K562 (cell line): Measurements from ENCODE around the gene RSPH1. TPM values are rescaled to one million over a fixed set of nuclear protein-coding genes. Genes with fewer than 3 reads are reported as not detected.

Source experiments
- ATAC-seq: fragments of 200-7000 bp; cut with Tn5 transposase; 3 replicates; pipeline ENCODE4 v1.9.1; 2020; ENCODE audit warnings: moderate library complexity
- BruUV-seq: library from RNA; stranded (reverse); fragments of 400-500 nt; replicated peaks from 2 replicates; lab custom pipeline; 2021; lab: Mats Ljungman, UMichigan
- CTCF ChIA-PET: fragments of 300-600 bp; formaldehyde crosslinking; extraction: SDS; loops from one replicate; lab custom pipeline; 2021; ENCODE audit warnings: low intra/inter-chr PET ratio; lab: Yijun Ruan, JAX
- POLR2A ChIA-PET: fragments of 300-600, 350-650 bp; sonication (Branson Sonifier 250); formaldehyde crosslinking; extraction: SDS; loops from one replicate; lab custom pipeline; 2021; ENCODE audit warnings: antibody characterized with exemption, inconsistent platforms; lab: Yijun Ruan, JAX
- DNase-seq, 4 experiments: peaks; one replicate each; pipeline versions ENCODE4 v3.0.0 to v3.0.0-alpha.2; 2011 to 2018; ENCODE audit warnings: low spot score in 3 of 4, mixed read lengths in 3 of 4; ENCODE audit errors: extremely low read depth in 1 of 4
- FAIRE-seq: peaks from 2 replicates; lab custom pipeline; 2011; peaks lifted over from hg19 to GRCh38; lab: Jason Lieb, UNC
- H2AFZ ChIP-seq: 2 replicates; pipeline ENCODE4 v1.6.0; 2011; ENCODE audit warnings: low read depth, low read length, control low read depth, inconsistent platforms
- H3K27ac ChIP-seq: fragments of 200-600 bp; 3 replicates; pipeline ENCODE4 v1.8.0; 2011; ENCODE audit warnings: low read depth, mild to moderate bottlenecking, control low read depth, inconsistent platforms, low read length, moderate library complexity, mixed read lengths; ENCODE audit errors: extremely low read depth
- H3K27me3 ChIP-seq, 2 experiments: fragments of 300-600 bp in 1 of 2; 2 replicates in 1 of 2; 3 replicates in 1 of 2; pipeline versions ENCODE4 v1.6.0 to v1.8.0; 2011; ENCODE audit warnings: inconsistent platforms in 2 of 2, low read length in 2 of 2, mild to moderate bottlenecking in 1 of 2, mixed read lengths in 1 of 2, moderate library complexity in 1 of 2; ENCODE audit not compliant: control insufficient read depth in 2 of 2, insufficient read depth in 2 of 2
- H3K36me3 ChIP-seq: fragments of 300-600 bp; 3 replicates; pipeline ENCODE4 v1.8.0; 2011; ENCODE audit warnings: mild to moderate bottlenecking, low read length, inconsistent platforms; ENCODE audit not compliant: control insufficient read depth, insufficient read depth
- H3K4me1 ChIP-seq, 2 experiments: fragments of 200-600 bp in 1 of 2; replicated peaks in 1 of 2; 2 replicates in 1 of 2; 3 replicates in 1 of 2; pipeline versions ENCODE4 v1.5.1 to v1.8.0; 2011; ENCODE audit warnings: inconsistent platforms in 2 of 2, low read length in 2 of 2, mild to moderate bottlenecking in 1 of 2, mixed read lengths in 1 of 2, moderate library complexity in 1 of 2; ENCODE audit not compliant: control insufficient read depth in 2 of 2, insufficient read depth in 2 of 2
- H3K4me2 ChIP-seq: 2 replicates; pipeline ENCODE4 v1.6.1; 2011; ENCODE audit warnings: low read length, control low read depth, inconsistent platforms, mixed read lengths; ENCODE audit not compliant: insufficient read depth
- H3K4me3 ChIP-seq: fragments of 200-600 bp; sonication (generic), shearing (Covaris generic); 2 replicates; pipeline ENCODE4 v1.5.1; 2016; ENCODE audit warnings: control low read depth, inconsistent platforms
- H3K79me2 ChIP-seq: fragments of 200-600 bp; 3 replicates; pipeline ENCODE4 v1.8.0; 2011; ENCODE audit warnings: low read length, inconsistent platforms; ENCODE audit not compliant: control insufficient read depth, insufficient read depth
- H3K9ac ChIP-seq, 2 experiments: 2 replicates each; pipeline versions ENCODE4 v1.6.0 to v1.6.1; 2011; ENCODE audit warnings: low read depth in 2 of 2, low read length in 2 of 2, control low read depth in 1 of 2, inconsistent platforms in 1 of 2, mild to moderate bottlenecking in 1 of 2, mixed read lengths in 1 of 2; ENCODE audit not compliant: insufficient read depth in 1 of 2
- H3K9me1 ChIP-seq: one replicate; pipeline ENCODE4 v1.6.0; 2011; ENCODE audit warnings: inconsistent platforms, mild to moderate bottlenecking, low read length, moderate library complexity; ENCODE audit not compliant: control insufficient read depth, insufficient read depth
- H3K9me3 ChIP-seq: replicated peaks from 2 replicates; pipeline ENCODE4 v1.5.1; 2011; ENCODE audit warnings: low read depth, low read length, inconsistent platforms; ENCODE audit not compliant: control insufficient read depth, insufficient read depth
- H4K20me1 ChIP-seq: replicated peaks from 2 replicates; pipeline ENCODE4 v1.6.1; 2011; ENCODE audit warnings: low read length, inconsistent platforms, mixed read lengths; ENCODE audit not compliant: control insufficient read depth, insufficient read depth
- BACH1 ChIP-seq: fragments of 200-800 bp; sonication (Bioruptor generic); IDR thresholded peaks from 2 replicates; pipeline ENCODE4 v1.6.1; 2016; ENCODE audit warnings: missing genetic modification characterization, missing compliant biosample characterization
- BRF1 ChIP-seq: IDR thresholded peaks from 3 replicates; pipeline ENCODE4 v1.6.1; 2011; ENCODE audit warnings: borderline replicate concordance, mild to moderate bottlenecking; ENCODE audit not compliant: insufficient read length; ENCODE audit errors: extremely low read depth
- NELFE ChIP-seq: IDR thresholded peaks from 2 replicates; pipeline ENCODE4 v1.6.1; 2011; ENCODE audit warnings: mild to moderate bottlenecking; ENCODE audit not compliant: insufficient read depth, insufficient read length
- TARDBP ChIP-seq: fragments of 450-650 bp; IDR thresholded peaks from 2 replicates; pipeline ENCODE4 v1.6.1; 2016
- ZNF133 ChIP-seq: fragments of 250-450 bp; sonication (Bioruptor Pico); IDR thresholded peaks from 2 replicates; pipeline ENCODE4 v1.4.0; 2020; ENCODE audit warnings: mild to moderate bottlenecking
- ZNF253 ChIP-seq: fragments of 250-450 bp; sonication (Bioruptor Pico); conservative IDR thresholded peaks from 2 replicates; pipeline ENCODE4 v1.6.1; 2021; ENCODE audit warnings: mild to moderate bottlenecking
- ZNF274 ChIP-seq: IDR thresholded peaks from 2 replicates; pipeline ENCODE4 v1.6.1; 2011; ENCODE audit warnings: low read depth, mild to moderate bottlenecking, low read length, moderate library complexity, borderline replicate concordance
- WGBS: fragments of 100-300 bp; shearing (Covaris generic); methylation state at CpG from one replicate; pipeline ENCODE4 v1.1.6; 2016; ENCODE audit warnings: low coverage, mixed read lengths; ENCODE audit not compliant: insufficient coverage; ENCODE audit errors: missing lambda C conversion rate; 5-methylcytosine and 5-hydroxymethylcytosine counted together
- in situ Hi-C: fragments of 300-500 bp; cut with MboI; formaldehyde crosslinking; loops from 4 replicates; pipeline ENCODE4 v1.15.0; 2018; ENCODE audit warnings: inconsistent platforms, mixed read lengths
- intact Hi-C: fragments of 100-400 bp; cut with micrococcal nuclease; formaldehyde crosslinking; loops from 2 replicates; pipeline ENCODE4 v1.14.2; 2022
- polyA plus RNA-seq, 8 experiments: library from polyadenylated mRNA; depleted of rRNA in 4 of 8; stranded (reverse) in 5 of 8; unstranded in 3 of 8; fragments of >200 nt; fragmentation: Nextera tagmentation in 2 of 8; fragmentation: Illumina TruSeq in 1 of 8; extraction: Ambion mirVana in 2 of 8; extraction: Trizol in 1 of 8; gene quantifications; 2 replicates each; pipeline versions ENCODE4 v1.2.1 to v1.2.3, GENCODE V29; 2011 to 2014; ENCODE audit warnings: inconsistent platforms in 1 of 8, missing spikeins in 1 of 8
- total RNA-seq, 7 experiments: library from RNA; depleted of rRNA in 6 of 7; stranded (reverse); fragments of >200 nt in 6 of 7; fragmentation: Illumina TruSeq in 2 of 7; extraction: Trizol in 2 of 7; gene quantifications; 2 replicates each; pipeline versions ENCODE4 v1.2.1 to v1.2.3, GENCODE V29; 2011 to 2021; ENCODE audit warnings: low replicate concordance in 1 of 7
- TF ChIP-seq, protein P1 (sequence below): IDR thresholded peaks from 2 replicates; pipeline ENCODE4 v1.6.1; 2011; ENCODE audit warnings: borderline replicate concordance, low read depth, mild to moderate bottlenecking, moderate library complexity, low read length; ENCODE audit not compliant: insufficient read depth, poor library complexity, severe bottlenecking
- TF ChIP-seq, protein P2 (sequence below), 2 experiments: fragments of 450-650 bp; IDR thresholded peaks; 2 replicates each; pipeline ENCODE4 v1.6.1; 2018; ENCODE audit warnings: mild to moderate bottlenecking in 2 of 2, low read depth in 1 of 2; ENCODE audit not compliant: partially characterized antibody in 2 of 2
- TF ChIP-seq, protein P3 (sequence below): sonication (generic); formaldehyde crosslinking; IDR thresholded peaks from 2 replicates; pipeline ENCODE4 v1.8.0; 2022; ENCODE audit warnings: mild to moderate bottlenecking, missing genetic modification reagents, borderline replicate concordance
- TF ChIP-seq, protein P4 (sequence below): sonication (generic); formaldehyde crosslinking; IDR thresholded peaks from 2 replicates; pipeline ENCODE4 v1.8.1; 2023; ENCODE audit warnings: mild to moderate bottlenecking, missing genetic modification reagents, moderate library complexity

RSPH1 gene
- total and polyA plus RNA-seq, 9 of the 15 experiments (the other 6 are each of a cell fraction or from before 2014, with no cell fraction given): 0.17 TPM; not detected in 8

DNA sequence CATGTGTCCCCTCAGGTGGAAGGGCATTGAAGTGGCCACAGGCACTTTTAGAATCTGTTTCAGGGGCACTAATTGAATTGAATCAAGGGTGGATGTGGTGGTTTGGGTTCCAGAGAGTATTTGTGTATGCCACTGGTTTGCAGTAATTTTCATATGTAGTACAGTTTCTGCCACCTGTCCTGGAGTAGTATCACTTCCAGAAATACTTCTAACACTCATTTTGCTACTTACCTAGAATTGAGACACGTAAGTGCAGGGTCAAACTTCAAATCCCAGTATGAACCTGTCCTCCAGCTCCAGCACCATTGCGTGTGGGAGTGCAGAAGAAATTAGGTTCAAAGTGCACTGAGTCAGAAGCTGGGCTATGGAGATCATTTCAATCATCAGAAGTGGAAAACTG, 26.8 kb downstream of the RSPH1 start:
- peaks cover 29 to 33% of the 10 kb centered on the region in 2 experiments for H3K4me1 ChIP-seq
- 0% methylated on average over 2 of the region's 2 CpGs for WGBS
- in situ Hi-C loops: loop anchor here (5.0 kb wide), 1 partner anchor 58 kb away; no protein-coding TSS in a partner anchor
- no peak for TF ChIP-seq ZNF253 (CRISPR knock-in tag)
- TF ChIP-seq, protein P1, sequence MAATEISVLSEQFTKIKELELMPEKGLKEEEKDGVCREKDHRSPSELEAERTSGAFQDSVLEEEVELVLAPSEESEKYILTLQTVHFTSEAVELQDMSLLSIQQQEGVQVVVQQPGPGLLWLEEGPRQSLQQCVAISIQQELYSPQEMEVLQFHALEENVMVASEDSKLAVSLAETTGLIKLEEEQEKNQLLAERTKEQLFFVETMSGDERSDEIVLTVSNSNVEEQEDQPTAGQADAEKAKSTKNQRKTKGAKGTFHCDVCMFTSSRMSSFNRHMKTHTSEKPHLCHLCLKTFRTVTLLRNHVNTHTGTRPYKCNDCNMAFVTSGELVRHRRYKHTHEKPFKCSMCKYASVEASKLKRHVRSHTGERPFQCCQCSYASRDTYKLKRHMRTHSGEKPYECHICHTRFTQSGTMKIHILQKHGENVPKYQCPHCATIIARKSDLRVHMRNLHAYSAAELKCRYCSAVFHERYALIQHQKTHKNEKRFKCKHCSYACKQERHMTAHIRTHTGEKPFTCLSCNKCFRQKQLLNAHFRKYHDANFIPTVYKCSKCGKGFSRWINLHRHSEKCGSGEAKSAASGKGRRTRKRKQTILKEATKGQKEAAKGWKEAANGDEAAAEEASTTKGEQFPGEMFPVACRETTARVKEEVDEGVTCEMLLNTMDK: no peak
- TF ChIP-seq, protein P2, sequence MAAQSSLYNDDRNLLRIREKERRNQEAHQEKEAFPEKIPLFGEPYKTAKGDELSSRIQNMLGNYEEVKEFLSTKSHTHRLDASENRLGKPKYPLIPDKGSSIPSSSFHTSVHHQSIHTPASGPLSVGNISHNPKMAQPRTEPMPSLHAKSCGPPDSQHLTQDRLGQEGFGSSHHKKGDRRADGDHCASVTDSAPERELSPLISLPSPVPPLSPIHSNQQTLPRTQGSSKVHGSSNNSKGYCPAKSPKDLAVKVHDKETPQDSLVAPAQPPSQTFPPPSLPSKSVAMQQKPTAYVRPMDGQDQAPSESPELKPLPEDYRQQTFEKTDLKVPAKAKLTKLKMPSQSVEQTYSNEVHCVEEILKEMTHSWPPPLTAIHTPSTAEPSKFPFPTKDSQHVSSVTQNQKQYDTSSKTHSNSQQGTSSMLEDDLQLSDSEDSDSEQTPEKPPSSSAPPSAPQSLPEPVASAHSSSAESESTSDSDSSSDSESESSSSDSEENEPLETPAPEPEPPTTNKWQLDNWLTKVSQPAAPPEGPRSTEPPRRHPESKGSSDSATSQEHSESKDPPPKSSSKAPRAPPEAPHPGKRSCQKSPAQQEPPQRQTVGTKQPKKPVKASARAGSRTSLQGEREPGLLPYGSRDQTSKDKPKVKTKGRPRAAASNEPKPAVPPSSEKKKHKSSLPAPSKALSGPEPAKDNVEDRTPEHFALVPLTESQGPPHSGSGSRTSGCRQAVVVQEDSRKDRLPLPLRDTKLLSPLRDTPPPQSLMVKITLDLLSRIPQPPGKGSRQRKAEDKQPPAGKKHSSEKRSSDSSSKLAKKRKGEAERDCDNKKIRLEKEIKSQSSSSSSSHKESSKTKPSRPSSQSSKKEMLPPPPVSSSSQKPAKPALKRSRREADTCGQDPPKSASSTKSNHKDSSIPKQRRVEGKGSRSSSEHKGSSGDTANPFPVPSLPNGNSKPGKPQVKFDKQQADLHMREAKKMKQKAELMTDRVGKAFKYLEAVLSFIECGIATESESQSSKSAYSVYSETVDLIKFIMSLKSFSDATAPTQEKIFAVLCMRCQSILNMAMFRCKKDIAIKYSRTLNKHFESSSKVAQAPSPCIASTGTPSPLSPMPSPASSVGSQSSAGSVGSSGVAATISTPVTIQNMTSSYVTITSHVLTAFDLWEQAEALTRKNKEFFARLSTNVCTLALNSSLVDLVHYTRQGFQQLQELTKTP (IDR thresholded peaks at IDR 0.05; ENCODE audit: low read depth in 1 of 2, partially characterized antibody in 2 of 2): no peak
- TF ChIP-seq ZNF274: no peak
- TF ChIP-seq TARDBP: no peak
- no peak for TF ChIP-seq BACH1
- TF ChIP-seq NELFE: no peak
- no peak for TF ChIP-seq ZNF133 (CRISPR knock-in tag)
- TF ChIP-seq, protein P3, sequence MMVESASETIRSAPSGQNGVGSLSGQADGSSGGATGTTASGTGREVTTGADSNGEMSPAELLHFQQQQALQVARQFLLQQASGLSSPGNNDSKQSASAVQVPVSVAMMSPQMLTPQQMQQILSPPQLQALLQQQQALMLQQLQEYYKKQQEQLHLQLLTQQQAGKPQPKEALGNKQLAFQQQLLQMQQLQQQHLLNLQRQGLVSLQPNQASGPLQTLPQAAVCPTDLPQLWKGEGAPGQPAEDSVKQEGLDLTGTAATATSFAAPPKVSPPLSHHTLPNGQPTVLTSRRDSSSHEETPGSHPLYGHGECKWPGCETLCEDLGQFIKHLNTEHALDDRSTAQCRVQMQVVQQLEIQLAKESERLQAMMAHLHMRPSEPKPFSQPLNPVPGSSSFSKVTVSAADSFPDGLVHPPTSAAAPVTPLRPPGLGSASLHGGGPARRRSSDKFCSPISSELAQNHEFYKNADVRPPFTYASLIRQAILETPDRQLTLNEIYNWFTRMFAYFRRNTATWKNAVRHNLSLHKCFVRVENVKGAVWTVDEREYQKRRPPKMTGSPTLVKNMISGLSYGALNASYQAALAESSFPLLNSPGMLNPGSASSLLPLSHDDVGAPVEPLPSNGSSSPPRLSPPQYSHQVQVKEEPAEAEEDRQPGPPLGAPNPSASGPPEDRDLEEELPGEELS (CRISPR knock-in tag): no peak
- TF ChIP-seq, protein P4, sequence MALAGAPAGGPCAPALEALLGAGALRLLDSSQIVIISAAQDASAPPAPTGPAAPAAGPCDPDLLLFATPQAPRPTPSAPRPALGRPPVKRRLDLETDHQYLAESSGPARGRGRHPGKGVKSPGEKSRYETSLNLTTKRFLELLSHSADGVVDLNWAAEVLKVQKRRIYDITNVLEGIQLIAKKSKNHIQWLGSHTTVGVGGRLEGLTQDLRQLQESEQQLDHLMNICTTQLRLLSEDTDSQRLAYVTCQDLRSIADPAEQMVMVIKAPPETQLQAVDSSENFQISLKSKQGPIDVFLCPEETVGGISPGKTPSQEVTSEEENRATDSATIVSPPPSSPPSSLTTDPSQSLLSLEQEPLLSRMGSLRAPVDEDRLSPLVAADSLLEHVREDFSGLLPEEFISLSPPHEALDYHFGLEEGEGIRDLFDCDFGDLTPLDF (CRISPR knock-in tag): no peak
- no peak for TF ChIP-seq BRF1

More for the DNA sequence above, 26.8 kb downstream of the RSPH1 start:
- H3K79me2 ChIP-seq: no peaks in the 10 kb centered on the region
- ChIA-PET CTCF (no interaction called here), POLR2A (interaction anchor here (0.8 to 1.8 kb wide), 2 partner anchors 11 to 66 kb away, joined by 3 to 7 read pairs; partner anchors contain the start of gene UBASH3A)
- no peaks in the 10 kb centered on the region for H4K20me1 ChIP-seq
- H3K36me3 ChIP-seq: no peaks in the 10 kb centered on the region
- H3K4me3 ChIP-seq: no peak overlapping the region
- H3K27ac ChIP-seq: no peak overlapping the region
- no TSS peak for BruUV-seq
- no peak overlapping the region for H2AFZ ChIP-seq
- intact Hi-C loops: loop anchor here (5.0 kb wide), 1 partner anchor 68 kb away; no protein-coding TSS in a partner anchor
- H3K9me1 ChIP-seq: no peaks in the 10 kb centered on the region
- no peaks in the 10 kb centered on the region for H3K9me3 ChIP-seq
- no peak for DNase-seq
- no peak for ATAC-seq
- no peak overlapping the region for H3K4me2 ChIP-seq
- peaks cover 21 to 26% of the 10 kb centered on the region in 2 experiments for H3K27me3 ChIP-seq
- no peak for FAIRE-seq
- H3K9ac ChIP-seq: no peak overlapping the region
